NOMO-1 treated with DMSO at 0.1 percent for 48 hours (cell line): Measurements from ENCODE around the gene RFX5.

Source experiments
- DNase-seq: peaks from one replicate; lab custom pipeline; 2025; ENCODE audit not compliant: unreplicated experiment; lab: John Stamatoyannopoulos, UW

RFX5 gene

GRCh38 chr1:151325646-151326429 lies 21.2 kb downstream of the RFX5 start:
- DNase-seq: no peak

GRCh38 chr1:151325231-151325630 lies 21.8 kb downstream of the RFX5 start:
- DNase-seq: no peak

GRCh38 chr1:151324390-151324930 lies 22.6 kb downstream of the RFX5 start:
- DNase-seq: no peak

GRCh38 chr1:151318975-151319374 lies 28.1 kb downstream of the RFX5 start:
- no peak for DNase-seq

- DNase-seq: no peak
Observed at GRCh38 chr1:151315565-151316235, 31.4 kb downstream of the RFX5 start.

GRCh38 chr1:151314137-151314875 lies 32.7 kb downstream of the RFX5 start:
- no peak for DNase-seq

GRCh38 chr1:151313501-151313900 lies 33.6 kb downstream of the RFX5 start:
- DNase-seq: no peak

- no peak for DNase-seq
Observed at GRCh38 chr1:151312826-151313225, 34.2 kb downstream of the RFX5 start.

GRCh38 chr1:151312411-151312810 lies 34.6 kb downstream of the RFX5 start:
- no peak for DNase-seq

GRCh38 chr1:151311589-151312331 lies 35.3 kb downstream of the RFX5 start:
- peak; percentile 89 for DNase-seq

GRCh38 chr1:151311011-151311410 lies 36.0 kb downstream of the RFX5 start:
- no peak for DNase-seq

- DNase-seq: no peak
Observed at GRCh38 chr1:151309811-151310323, 37.2 kb downstream of the RFX5 start.

GRCh38 chr1:151294742-151295462 lies 52.1 kb downstream of the RFX5 start:
- no peak for DNase-seq

GRCh38 chr1:151293093-151293492 lies 54.0 kb downstream of the RFX5 start:
- no peak for DNase-seq

- DNase-seq: no peak
Observed at GRCh38 chr1:151292207-151293030, 54.6 kb downstream of the RFX5 start.

- no peak for DNase-seq
Observed at GRCh38 chr1:151290709-151291303, 56.2 kb downstream of the RFX5 start.
